Panc1 (cell line): Measurements from ENCODE around the gene MILR1. TPM values are rescaled to one million over a fixed set of nuclear protein-coding genes. Genes with fewer than 3 reads are reported as not detected.
"Not testable (repeated sequence)": the region's sequence is repeated elsewhere in the genome, so short reads cannot be mapped to it uniquely, and the experiment has no call there.

Source experiments
- ATAC-seq: fragments of 200-7000 bp; cut with Tn5 transposase; 2 replicates; pipeline ENCODE4 v1.9.1; 2020; ENCODE audit warnings: mild to moderate bottlenecking, moderate library complexity
- BruUV-seq: library from RNA; stranded (reverse); fragments of 400-500 nt; replicated peaks from 2 replicates; lab custom pipeline; 2021; lab: Mats Ljungman, UMichigan
- CTCF ChIA-PET: fragments of 300-600 bp; sonication (Branson Sonifier 250); formaldehyde crosslinking; loops from one replicate; lab custom pipeline; 2022; ENCODE audit warnings: antibody characterized with exemption; lab: Charles Lee
- POLR2A ChIA-PET: fragments of 300-600 bp; sonication (Branson Sonifier 250); formaldehyde crosslinking; loops from one replicate; lab custom pipeline; 2022; ENCODE audit warnings: antibody characterized with exemption; lab: Charles Lee
- DNase-seq: peaks from one replicate; pipeline ENCODE4 v3.0.0-alpha.2; 2010; ENCODE audit warnings: low read depth, low spot score
- H3K27ac ChIP-seq: 2 replicates; pipeline ENCODE4 v1.5.1; 2011; ENCODE audit warnings: mild to moderate bottlenecking, low read length, inconsistent platforms
- H3K27me3 ChIP-seq: fragments of 200-500 bp; sonication (Bioruptor generic); 2 replicates; pipeline ENCODE4 v1.6.0; 2014; ENCODE audit warnings: low read length, inconsistent platforms; ENCODE audit not compliant: control insufficient read depth, insufficient read depth
- H3K36me3 ChIP-seq: fragments of 200-500 bp; sonication (Bioruptor generic); 2 replicates; pipeline ENCODE4 v1.5.1; 2014; ENCODE audit warnings: inconsistent platforms, mild to moderate bottlenecking, low read length, moderate library complexity; ENCODE audit not compliant: control insufficient read depth, insufficient read depth
- H3K4me1 ChIP-seq: 2 replicates; pipeline ENCODE4 v1.5.1; 2011; ENCODE audit warnings: inconsistent platforms, mild to moderate bottlenecking, low read length, moderate library complexity; ENCODE audit not compliant: control insufficient read depth, insufficient read depth
- H3K4me3 ChIP-seq, 2 experiments: 2 replicates each; pipeline ENCODE4 v1.5.1; 2011 to 2012; ENCODE audit warnings: low read depth in 2 of 2, low read length in 2 of 2, mild to moderate bottlenecking in 2 of 2, inconsistent platforms in 1 of 2, moderate library complexity in 1 of 2
- H3K9me3 ChIP-seq: fragments of 200-500 bp; sonication (Bioruptor generic); 2 replicates; pipeline ENCODE4 v1.5.1; 2014; ENCODE audit warnings: low read depth, mild to moderate bottlenecking, inconsistent platforms, low read length, moderate library complexity; ENCODE audit not compliant: control insufficient read depth, insufficient read depth
- CTCF ChIP-seq: fragments of 450-650 bp; IDR thresholded peaks from 2 replicates; pipeline ENCODE4 v1.5.1; 2017; ENCODE audit warnings: mild to moderate bottlenecking
- POLR2AphosphoS5 ChIP-seq: IDR thresholded peaks from 2 replicates; pipeline ENCODE4 v1.6.1; 2012; ENCODE audit warnings: mild to moderate bottlenecking, low read depth, low read length, moderate library complexity
- REST ChIP-seq, 2 experiments: IDR thresholded peaks; 2 replicates each; pipeline ENCODE4 v1.6.1; 2011 to 2012; ENCODE audit warnings: low read depth in 2 of 2, control low read depth in 1 of 2, low read length in 1 of 2, mild to moderate bottlenecking in 1 of 2, moderate library complexity in 1 of 2; ENCODE audit not compliant: insufficient read depth in 1 of 2
- SIN3A ChIP-seq: IDR thresholded peaks from 2 replicates; pipeline ENCODE4 v1.6.1; 2012; ENCODE audit warnings: low read depth, mild to moderate bottlenecking, low read length, moderate library complexity, borderline replicate concordance; ENCODE audit not compliant: insufficient read depth
- TCF7L2 ChIP-seq: IDR thresholded peaks from 2 replicates; pipeline ENCODE4 v1.6.1; 2011; ENCODE audit warnings: mild to moderate bottlenecking, low read depth, low read length, inconsistent platforms
- in situ Hi-C: cut with HindIII; loops from 2 replicates; pipeline ENCODE4 v1.10.0; 2016; ENCODE audit warnings: low sequenced_read_pairs, low pct_unique_long_range_greater_than_20kb
- intact Hi-C: fragments of 100-400 bp; cut with micrococcal nuclease; formaldehyde crosslinking; loops from one replicate; pipeline ENCODE4 v1.10.0; 2022; ENCODE audit not compliant: unreplicated experiment
- total RNA-seq: library from RNA; stranded (reverse); gene quantifications from one replicate; pipeline ENCODE4 v1.2.1, GENCODE V29; 2021; ENCODE audit not compliant: unreplicated experiment

The MILR1 gene
- total RNA-seq, 1 experiment from 2014 or later = not detected

- no peak for TF ChIP-seq TCF7L2
- peak; percentile 34; the same call in 1 of the 2 replicates for TF ChIP-seq CTCF
- POLR2A ChIA-PET = no interaction called here
- no peaks in the 10 kb centered on the region for H3K9me3 ChIP-seq
- in situ Hi-C loops = no loop called here
- intact Hi-C loops = loop anchor here (5.0 kb wide), 1 partner anchor 70 kb away; no protein-coding TSS in a partner anchor
- BruUV-seq = no TSS peak
- H3K4me1 ChIP-seq = peaks cover 4% of the 10 kb centered on the region
- H3K27me3 ChIP-seq = no peaks in the 10 kb centered on the region
- H3K36me3 ChIP-seq = peaks cover 16% of the 10 kb centered on the region
- ATAC-seq (no peak), DNase-seq (no peak)
- no peak overlapping the region for H3K4me3 ChIP-seq
- CTCF ChIA-PET = interaction anchor here (1.0 kb wide), 1 partner anchor 73 kb away, joined by 3 read pairs; no protein-coding TSS in a partner anchor
- H3K27ac ChIP-seq = no peak overlapping the region
Observed at GRCh38 chr17:64492481-64493109, 43.7 kb downstream of the MILR1 start.

GRCh38 chr17:64494121-64494520 lies 45.2 kb downstream of the MILR1 start:
- TF ChIP-seq POLR2AphosphoS5 = no peak
- TF ChIP-seq TCF7L2 = no peak
- no peak for TF ChIP-seq REST (IDR thresholded peaks at IDR 0.05; ENCODE audit: insufficient read depth in 1 of 2, low read depth in 2 of 2, low read length in 1 of 2)
- TF ChIP-seq CTCF = no peak
- TF ChIP-seq SIN3A = no peak
- DNase-seq = no peak
- ChIA-PET CTCF (no interaction called here), POLR2A (no interaction called here)
- ATAC-seq = no peak
- H3K27me3 ChIP-seq = no peaks in the 10 kb centered on the region
- BruUV-seq = no TSS peak
- H3K4me1 ChIP-seq = peaks cover 19% of the 10 kb centered on the region
- H3K36me3 ChIP-seq = peaks cover 25% of the 10 kb centered on the region
- intact Hi-C loops = loop anchor here (5.0 kb wide), 1 partner anchor 72 kb away; no protein-coding TSS in a partner anchor
- H3K27ac ChIP-seq = no peak overlapping the region; the same call in 1 of the 2 replicates
- H3K4me3 ChIP-seq = peak overlapping the region in 1 of 2 experiments; percentile 90; a peak in 2 of 4 replicates
- in situ Hi-C loops = no loop called here
- H3K9me3 ChIP-seq = no peaks in the 10 kb centered on the region

- H3K4me3 ChIP-seq = peak overlapping the region; percentile 90 to 93
- intact Hi-C loops, ATAC-seq, POLR2A ChIA-PET, H3K27me3 ChIP-seq, DNase-seq, BruUV-seq, in situ Hi-C loops, CTCF ChIA-PET, H3K9me3 ChIP-seq: not testable (repeated sequence)
- H3K4me1 ChIP-seq = peaks cover 25% of the 10 kb centered on the region
- H3K27ac ChIP-seq = peak overlapping the region; percentile 93; the same call in 1 of the 2 replicates
- peaks cover 31% of the 10 kb centered on the region for H3K36me3 ChIP-seq
Observed at GRCh38 chr17:64495300-64495699, 46.4 kb downstream of the MILR1 start.
